Activated T-cell treated with anti-CD3 and anti-CD28 coated beads, Interleukin-2, amount 50 U/mL, for 48 hours (primary cell): Measurements from ENCODE around the gene NPAS3.

Source experiments
- DNase-seq, 2 experiments: peaks; one replicate each; pipeline ENCODE4 v3.0.0-alpha.2; 2020

Gene NPAS3

DNA sequence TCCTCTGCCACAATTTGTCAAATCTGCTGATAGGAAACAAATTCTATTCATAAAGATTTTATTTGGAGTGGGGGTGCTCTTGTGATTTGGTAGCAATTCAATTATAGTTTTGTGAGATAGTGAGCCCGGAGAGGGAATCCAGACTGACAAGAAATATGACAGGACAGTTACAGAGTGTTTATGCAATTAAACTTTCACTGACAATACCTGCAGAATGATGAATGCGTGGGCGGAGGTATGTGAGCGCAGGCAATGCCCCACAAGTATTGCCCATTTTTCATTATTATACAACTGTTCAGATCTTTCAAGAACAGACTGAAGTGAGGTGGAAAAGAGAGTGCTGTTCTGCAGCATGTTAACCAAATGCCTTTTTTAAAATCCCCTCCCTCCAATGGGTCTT, 753.2 kb downstream of the NPAS3 start:
- no peak for DNase-seq

DNA sequence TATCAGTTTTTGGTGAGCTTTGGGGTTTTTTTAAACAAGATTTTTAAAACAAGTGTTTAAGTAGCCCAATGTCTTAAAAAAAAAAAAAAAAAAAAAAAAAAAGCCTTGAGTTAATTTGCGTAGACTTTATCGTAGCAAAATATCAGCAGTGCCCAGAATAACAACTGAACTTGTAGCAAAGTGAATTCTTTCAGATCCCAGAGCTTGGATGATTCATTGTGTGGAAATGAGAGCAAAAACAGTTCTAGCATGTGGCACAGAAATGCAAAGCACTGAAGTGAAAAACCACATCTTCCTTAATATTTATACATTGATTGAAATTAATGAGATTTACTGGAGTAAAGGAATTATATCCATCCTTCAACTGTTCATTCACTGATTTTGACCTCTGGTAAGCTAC, 754.1 kb downstream of the NPAS3 start:
- DNase-seq: no peak

DNA sequence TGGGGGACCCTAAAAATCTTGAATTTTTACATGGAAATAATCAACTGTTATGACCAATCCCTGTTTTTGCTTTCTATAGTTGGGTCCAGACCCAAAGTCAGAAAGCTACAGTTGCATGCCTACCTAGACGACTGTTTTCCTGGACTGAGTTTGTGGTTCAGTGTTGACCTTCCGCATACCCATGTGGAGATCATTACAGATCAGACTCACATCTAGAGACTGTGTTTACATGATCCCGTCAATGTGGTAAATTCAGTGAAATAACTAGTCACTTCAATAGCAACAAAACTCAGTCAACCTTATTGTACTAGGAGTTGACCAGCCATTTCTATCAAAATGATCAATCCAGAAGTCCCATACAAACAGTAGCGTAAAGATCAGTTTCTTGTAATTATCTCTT, 754.6 kb downstream of the NPAS3 start:
- DNase-seq: no peak

DNA sequence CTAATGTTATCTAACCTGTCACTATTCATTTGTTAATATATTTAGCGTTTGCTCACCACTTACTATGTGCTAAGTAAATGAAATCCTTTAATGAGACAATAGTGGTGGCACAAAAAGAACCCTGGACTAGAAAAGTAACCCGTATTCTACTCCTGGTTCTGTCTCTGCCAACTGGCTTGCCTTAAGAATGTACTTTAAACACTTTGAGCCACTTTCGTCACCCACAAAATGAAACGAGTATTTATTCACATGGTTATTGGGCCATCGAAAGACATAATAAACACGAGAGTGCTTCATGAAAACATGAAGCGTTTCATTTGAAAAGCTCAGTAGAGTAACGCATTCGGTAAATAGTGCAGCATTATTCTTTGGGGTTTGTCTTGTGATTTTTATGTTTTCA, 757.5 kb downstream of the NPAS3 start:
- no peak for DNase-seq

DNA sequence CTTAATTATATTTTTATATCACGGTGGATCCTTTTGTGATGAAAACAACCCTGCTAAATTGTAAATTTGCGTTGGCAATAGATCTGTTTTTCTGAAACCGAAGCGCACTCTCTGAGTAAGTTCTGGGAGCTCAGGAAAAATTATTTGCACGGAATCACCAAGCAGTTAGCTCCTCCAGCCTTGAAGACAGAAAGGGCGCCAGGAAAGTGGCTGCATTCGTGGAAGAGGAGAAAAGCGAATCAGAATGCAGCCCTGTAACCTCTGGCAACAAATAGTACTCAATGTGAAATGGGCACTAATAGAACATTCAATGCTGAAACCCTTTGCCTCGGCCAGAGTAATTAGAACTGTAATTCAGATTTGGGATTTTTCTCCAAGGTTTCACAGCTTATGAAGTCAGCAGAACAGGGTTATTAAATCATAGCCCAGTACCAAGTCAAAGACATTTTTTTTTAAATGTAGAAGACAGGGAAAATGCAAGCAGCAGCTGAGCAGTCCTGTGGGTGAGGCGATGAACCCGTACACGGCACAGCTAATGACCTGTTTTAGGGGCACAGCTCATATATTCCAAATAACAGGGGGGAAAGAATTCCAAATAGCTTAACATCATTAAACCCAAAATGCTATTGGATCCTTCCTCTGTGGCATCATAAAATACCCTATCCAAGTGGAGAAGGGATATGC, 760.8 kb downstream of the NPAS3 start:
- DNase-seq: no peak

DNA sequence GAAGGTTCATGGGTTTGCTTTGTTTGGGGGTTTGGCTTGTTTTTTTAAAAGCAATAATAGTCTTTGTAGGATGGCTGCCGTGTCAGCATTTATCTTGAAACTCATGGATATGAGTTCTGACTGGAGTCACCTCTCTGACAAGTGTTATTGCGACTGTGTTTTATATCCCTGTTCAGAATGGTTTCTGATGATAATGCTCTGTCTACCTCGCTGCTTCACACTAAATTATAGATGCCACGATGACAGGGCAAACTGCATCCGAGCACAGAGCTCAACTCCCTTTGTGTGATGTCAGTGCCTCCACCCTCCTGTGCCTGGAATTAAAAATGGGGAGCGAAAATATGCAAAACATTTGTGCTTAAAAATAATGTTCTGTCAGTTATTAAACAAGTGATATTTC, 761.4 kb downstream of the NPAS3 start:
- DNase-seq: no peak

DNA sequence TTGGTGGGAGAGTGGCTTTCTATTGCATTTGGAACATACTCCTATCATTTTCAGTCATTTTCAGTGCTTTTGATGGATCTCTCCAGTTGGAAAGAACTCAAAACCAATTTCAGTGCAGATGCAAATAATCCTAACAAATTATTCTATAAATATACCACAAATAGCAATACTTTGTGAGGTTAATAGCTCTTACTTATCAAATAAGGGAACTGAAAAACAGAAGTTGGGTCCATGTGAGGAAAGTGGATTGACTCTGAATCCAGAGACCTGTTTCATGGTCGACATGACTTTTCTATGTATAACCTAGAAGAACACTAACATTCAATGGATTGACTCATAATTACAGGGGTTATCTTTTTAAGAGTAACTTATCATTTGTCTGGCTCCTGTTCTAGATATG, 763.6 kb downstream of the NPAS3 start:
- DNase-seq: no peak

DNA sequence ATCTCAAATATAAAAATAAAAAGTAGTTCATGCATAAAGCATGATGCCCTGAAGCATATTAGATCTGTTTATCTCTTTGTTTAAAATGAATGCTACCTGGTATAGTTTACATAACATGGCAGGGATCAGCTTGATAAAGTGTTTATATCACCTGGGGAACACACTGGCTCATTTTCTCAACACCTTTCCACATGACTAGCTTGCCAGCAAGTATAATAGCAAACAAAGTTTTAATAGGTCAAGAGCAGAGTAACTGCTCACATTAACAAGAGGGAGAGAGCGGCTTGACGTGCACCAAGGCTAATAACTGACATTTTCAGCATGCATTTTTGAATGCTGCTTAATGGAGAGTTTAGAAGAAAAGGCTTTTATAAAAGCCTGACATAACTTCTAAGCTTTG, 765.8 kb downstream of the NPAS3 start:
- no peak for DNase-seq

DNA sequence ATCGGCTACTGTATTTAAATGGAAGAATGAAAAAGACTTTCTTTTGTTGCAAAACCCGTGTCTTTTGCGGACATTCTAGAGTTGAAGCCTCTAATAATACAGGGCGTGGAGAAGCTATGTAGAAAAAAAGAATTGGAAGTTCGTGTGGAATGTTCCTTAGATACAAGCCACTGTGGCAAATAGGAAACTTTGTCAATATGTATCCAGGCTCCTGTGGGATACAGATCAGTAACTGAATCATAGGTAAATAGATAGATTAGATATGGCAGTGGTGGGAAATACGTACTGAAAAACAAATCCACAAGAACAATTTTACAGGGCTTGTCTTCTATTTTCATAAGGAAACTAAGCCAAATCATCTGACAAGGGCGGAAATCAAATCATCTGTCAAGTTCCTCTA, 766.8 kb downstream of the NPAS3 start:
- DNase-seq: no peak

DNA sequence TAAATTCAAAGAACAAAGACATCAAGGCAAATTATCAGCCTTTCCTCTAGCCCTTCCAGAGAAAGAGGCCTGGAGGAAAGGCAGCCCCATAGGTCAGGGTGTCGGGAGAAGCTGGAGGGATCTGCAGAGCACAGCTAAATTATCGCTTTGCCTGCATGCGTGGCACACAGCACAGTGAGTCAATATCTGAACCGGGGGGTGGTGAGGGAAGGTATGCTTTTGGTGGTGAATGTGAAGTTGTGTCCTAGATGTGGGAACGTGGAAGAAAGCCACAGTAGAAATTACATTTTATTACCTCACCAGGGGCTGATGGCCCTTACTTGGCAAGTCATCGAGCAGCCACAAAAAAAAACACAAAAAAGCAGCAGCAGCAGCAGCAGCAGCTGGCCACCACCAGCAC, 769.0 kb downstream of the NPAS3 start:
- no peak for DNase-seq

DNA sequence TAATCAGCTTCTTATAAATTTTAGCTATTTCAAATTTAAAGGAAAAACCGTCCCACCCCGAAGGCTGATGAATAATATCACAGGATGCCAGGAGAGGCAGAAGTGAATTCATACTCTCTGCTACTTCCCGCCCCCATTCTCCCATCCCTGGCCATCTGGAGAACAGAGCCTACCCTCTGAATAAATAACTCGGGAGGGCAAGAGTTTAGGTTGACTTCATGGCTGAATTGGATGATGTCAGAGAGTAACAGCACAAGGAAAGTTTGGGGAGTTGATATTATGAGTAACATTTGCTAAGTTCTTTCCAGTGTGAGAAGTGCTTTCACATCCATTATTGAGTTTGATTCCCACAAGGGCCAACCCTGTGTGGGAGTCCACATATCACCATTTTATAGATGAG, 770.6 kb downstream of the NPAS3 start:
- DNase-seq: no peak

DNA sequence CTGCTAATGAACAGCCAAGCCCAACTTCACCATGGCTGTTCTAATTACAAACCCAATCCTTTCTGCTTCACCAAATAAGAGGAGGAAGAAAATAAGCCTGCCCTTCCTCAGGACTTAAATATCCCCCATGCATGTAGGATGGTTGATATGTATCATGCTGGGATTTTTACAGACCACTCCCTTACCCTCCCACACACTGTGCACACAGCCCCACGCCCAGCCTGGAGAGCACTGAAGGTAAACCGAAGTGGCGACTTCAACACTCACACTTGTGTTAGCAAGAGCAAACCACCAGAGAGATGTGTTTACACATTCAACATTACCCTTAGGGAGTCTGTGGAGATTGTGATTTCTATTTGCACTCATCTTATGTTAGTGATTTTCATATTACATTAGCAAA, 771.0 kb downstream of the NPAS3 start:
- no peak for DNase-seq

DNA sequence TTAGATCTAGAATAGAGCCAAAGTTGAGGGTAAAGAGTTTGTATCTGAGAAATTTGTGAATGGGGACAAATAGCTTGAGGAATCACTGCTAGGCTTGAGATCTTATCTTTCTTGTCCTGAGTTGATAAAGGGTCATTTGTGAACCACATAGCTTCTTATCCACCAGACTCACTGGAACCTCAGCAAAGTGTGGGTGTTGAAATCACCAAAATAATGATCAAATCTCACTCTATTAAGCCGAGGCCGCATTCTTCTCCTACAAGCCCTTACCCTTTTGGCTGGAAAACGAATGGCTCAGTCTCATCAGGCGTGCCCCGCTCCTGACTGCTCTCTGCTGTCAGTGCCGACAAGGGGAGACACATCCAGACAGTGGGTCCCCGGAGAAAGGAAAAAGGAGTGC, 771.6 kb downstream of the NPAS3 start:
- DNase-seq: no peak

DNA sequence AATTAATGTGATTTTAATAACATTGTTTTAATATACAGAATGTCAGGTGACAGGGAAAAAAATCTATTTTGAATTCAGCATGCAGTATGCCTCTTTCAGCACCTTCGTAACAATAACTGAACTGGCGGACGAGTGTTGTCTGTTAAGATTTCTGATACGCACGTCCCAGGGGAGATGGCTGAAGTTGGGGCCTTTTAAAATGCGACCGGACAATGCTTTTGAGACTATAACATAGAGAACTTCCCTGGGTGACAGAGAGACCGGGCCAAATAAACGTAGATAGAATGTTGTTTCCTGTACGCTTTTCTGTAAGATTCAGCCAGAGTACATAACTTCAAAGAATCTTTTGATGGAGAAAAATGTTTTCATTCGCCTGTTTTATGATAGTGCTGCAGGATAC, 772.5 kb downstream of the NPAS3 start:
- DNase-seq: no peak

DNA sequence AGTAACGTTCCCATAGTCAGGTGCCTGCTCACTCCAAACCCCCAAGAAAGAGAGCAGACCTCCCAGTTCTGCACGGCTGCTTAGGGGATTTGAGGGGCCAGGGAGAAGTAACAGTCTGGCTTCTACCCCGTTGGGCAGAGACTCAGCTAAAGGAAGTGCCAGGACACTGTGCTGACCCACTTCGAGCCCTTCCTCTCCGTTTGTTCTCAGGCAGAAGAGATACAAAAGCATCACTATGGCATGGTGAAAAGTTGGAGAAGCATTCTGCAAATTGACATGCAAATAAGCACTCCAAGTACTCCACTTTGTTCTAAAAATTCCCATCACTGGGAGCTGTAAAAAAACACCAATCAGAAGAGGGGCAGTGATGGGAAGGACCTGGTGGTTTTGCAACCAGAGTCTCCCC, 773.1 kb downstream of the NPAS3 start:
- no peak for DNase-seq

DNA sequence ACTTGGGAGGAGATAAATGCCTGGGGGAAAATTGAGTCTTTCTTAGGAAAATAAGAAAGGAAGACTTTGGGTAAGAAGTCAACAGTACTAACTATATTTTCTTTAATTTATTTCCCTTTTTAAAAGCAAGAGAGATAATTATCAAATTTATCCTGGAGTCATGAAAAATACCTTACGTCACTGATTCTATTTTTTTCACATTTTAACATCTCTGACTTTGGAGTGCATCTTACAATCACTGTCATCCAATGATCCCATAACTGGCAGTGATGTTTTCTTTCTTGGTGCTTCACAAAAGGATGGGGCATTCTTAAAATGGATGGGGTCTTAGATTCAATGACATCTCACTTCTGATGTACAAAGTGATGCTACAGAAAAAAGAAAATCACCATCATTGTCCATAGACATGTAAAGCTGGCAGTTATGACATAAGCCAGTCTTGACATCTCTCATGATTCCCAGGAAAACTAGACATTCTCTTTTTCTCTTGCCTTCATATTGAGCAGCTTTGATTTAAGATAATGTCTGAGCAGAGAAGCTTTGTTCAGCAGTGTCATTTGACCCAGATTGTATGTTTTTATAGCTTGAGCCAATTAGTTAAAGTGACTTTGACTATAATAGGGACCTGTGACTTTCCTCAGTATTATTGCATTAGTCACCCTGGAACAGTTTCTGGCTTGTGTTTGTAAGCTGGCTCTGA, 776.0 kb downstream of the NPAS3 start:
- no peak for DNase-seq

DNA sequence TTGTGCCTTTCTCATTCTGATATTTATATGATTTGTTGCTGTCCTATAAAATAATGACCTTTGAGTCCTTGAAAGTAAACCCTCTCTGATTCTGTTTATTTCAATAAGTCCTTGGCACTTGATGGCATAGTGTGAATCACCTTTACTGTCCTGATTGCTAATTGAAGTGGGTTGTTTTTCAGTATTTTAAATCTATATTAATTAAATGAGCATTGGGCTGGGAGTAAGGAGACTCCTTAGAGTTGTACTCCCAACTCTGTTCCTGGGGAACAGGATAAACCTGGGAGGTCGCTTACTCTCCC, 776.5 kb downstream of the NPAS3 start:
- DNase-seq: no peak

DNA sequence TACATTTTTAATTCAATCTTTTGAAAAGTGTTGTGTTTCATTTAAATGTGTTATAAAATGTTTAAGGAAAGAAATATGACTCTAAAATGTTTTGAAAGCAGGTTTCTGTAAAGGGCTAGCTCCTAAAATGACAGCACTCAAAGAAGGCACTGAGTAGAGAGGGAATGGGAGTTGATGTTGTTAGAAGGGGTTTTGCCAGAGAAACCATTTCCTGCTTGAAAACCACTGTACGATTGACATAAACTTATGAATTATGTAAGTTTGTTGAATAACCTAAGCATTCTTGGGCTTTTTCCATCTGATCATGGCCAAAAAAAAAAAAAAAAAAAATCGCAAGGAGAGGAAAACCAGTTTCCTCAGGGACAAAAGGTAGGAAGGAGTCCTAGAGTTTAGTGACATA, 778.2 kb downstream of the NPAS3 start:
- DNase-seq: no peak

DNA sequence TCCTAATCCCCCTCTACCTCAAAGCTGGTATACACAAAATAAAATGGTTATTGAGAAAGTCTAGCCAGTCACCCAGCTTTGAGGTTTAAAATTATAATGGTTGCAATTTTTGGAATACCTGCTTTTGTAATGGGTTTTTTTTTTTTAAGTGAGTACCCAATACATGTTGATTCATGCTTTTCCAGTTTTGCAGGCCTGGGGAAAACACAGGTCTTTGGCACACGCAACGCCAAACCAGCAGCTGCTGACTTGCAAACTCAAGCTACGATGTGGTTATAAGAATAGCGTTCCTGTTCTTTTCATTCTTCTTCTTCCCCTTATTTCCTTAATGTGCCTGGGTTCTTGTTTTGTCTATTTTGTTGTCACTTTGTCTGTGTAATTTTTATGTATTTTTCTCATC, 779.2 kb downstream of the NPAS3 start:
- DNase-seq: no peak

DNA sequence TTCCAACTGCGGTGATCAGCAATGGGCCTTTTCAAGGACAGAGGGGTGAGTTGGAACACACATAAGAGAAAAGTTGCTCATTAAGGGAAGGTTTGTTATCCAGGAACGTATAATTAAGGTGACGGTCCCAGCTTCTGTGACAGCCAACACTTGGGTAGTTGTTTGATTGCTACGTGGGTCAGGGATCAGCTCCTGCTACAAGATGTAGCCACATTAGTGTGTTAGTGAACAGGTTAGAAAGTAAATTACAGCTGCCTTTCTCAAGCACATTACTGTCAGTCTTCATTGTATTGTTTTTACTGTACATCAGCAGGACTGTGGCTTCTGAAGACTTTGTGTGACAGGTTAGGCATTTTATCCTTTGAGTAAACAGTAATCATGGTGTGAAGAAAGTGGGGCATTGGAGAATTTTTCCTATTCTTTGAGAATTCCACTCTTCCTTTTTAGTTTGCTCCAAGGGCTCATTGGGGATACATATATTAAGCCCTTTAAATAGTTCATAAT, 781.7 kb downstream of the NPAS3 start:
- DNase-seq: no peak

DNA sequence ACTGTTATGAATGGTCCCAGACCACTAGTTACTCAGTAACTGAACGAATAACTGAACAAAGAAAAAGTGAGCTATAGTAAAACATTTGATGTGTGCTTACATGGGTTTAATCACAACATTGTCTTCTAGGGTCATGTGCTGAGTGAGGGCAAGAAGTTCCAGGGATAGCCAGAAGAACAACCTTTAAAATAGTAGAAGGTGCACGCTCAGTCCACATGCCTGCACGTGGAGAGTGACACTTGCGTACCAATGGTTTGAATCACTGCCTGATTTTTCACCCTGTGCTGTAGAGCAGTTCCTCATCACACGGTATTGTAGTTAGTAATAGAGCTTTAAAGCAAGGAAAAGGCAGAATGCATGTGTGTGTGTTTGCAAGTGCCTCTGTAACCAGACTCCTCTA, 788.0 kb downstream of the NPAS3 start:
- DNase-seq: no peak

DNA sequence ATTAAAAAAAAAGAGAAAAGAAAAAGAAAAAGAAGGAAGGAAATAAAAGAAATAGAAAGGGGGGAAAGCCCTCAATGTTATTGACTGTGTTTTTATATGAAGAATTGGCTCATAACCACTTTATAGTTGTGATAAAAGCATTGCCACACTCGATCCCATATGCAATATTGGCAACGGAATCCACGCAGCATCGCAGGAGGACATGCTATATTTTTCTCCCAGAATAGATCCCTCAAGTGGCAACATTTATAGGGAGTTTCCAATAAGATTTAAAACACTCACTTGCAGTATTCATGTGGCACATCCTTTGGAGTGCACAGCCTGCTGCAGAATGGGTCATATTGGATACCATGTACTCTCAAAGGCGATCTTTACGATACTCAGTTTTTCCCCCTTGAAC, 788.9 kb downstream of the NPAS3 start:
- no peak for DNase-seq

DNA sequence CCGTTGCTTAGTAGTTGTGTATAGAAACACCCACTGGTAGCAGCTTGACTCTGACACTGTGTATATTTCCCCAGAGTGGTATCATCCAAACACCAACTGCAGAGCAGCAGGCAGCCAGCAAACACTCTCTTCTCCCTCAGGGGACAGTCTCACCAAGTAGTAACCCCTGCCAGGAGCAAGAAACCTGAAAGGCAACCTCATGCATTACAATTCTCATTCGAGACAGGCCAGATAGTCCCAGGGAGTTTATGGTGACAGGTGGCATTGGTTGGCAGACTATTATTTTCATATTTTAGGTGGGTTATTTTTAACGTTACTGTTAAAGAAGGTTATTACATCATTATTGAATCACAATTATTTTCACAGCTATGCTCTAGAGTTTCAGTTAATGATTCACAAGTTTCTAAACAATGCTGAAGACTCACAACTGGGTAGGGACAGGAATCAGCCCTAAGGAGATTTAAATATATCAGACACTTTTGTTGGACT, 789.4 kb downstream of the NPAS3 start:
- DNase-seq: no peak

DNA sequence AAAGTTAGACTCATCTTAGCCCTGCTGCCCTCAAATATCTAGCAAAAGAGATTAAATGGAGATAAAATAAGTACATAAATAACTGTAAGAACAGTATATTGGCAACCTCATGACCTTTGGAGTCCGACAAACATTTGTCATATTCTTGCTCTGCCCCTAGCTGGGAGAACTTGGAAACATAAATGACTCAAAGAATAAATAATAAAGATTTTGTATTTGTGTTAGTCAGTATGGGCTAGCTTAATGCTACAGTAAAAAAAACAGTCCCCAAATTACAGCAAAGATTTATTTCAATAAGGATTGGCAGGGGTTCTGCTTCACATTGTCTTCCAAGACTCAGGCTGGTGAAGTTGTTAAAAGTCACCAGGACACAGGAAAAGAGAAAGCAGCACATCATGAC, 791.5 kb downstream of the NPAS3 start:
- no peak for DNase-seq

DNA sequence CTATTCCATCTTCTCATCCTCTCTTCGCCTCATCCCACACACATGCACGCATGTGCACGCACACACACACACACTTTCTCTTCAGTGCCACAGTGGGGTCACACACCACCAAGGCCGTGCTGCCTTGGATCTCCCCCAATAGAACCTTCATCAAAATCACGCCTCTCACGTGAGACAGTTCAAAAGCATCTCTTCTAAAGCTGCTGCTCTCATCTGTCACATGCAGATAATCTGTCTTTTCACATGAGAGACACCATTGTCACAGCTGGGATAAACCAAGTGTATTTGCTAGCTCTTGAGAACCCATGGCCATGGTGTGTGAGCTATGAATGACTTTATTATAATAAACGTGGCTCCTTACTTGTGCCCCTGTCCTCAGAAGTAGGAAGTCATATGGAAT, 793.5 kb downstream of the NPAS3 start:
- no peak for DNase-seq
